Transverse colon (tissue), 4 donors: ENCODE data around the gene SCGB1C2. TPM values are rescaled to one million over a fixed set of nuclear protein-coding genes. Genes with fewer than 3 reads are reported as not detected.

Experiments used
- DNase-seq: peaks from one replicate; pipeline ENCODE4 v3.0.0-alpha.2; 2019
- H3K27ac ChIP-seq, 4 donors: fragments of 200-600 bp; sonication (generic); 2 replicates each; pipeline ENCODE4 v1.5.1; 2016 to 2018; ENCODE audit warnings: inconsistent platforms in 4 of 4
- H3K27me3 ChIP-seq: fragments of 200-600 bp; sonication (generic); 2 replicates; pipeline ENCODE4 v1.5.1; 2017; ENCODE audit warnings: inconsistent platforms
- H3K36me3 ChIP-seq, 4 donors: fragments of 200-600 bp; sonication (generic); 2 replicates each; pipeline ENCODE4 v1.5.1; 2017 to 2019; ENCODE audit warnings: inconsistent platforms in 4 of 4
- H3K4me1 ChIP-seq, 4 donors: fragments of 200-600 bp; sonication (generic); 2 replicates each; pipeline ENCODE4 v1.5.1; 2017 to 2020; ENCODE audit warnings: inconsistent platforms in 4 of 4
- H3K4me3 ChIP-seq, 4 donors: fragments of 200-600 bp; sonication (generic); 1 replicate in 1 of 4; 2 replicates in 3 of 4; pipeline versions ENCODE4 v1.5.1 to v1.6.1; 2017 to 2019; ENCODE audit warnings: inconsistent platforms in 4 of 4
- H3K9me3 ChIP-seq, 2 donors: fragments of 200-600 bp; sonication (generic); 2 replicates each; pipeline ENCODE4 v1.5.1; 2017 to 2019; ENCODE audit warnings: inconsistent platforms in 2 of 2
- CTCF ChIP-seq, 5 experiments: fragments of 200-600 bp in 3 of 5; fragments of 450-650 bp in 2 of 5; sonication (generic) in 3 of 5; IDR thresholded peaks; 1 replicate in 2 of 5; 2 replicates in 3 of 5; pipeline ENCODE4 v1.5.1; 2016 to 2017; ENCODE audit warnings: antibody characterized with exemption in 5 of 5, inconsistent platforms in 3 of 5, mild to moderate bottlenecking in 2 of 5, moderate library complexity in 1 of 5
- EP300 ChIP-seq: sonication (generic); formaldehyde crosslinking; IDR thresholded peaks from one replicate; pipeline ENCODE4 v1.6.1; 2017; ENCODE audit warnings: antibody characterized with exemption, low read depth
- POLR2A ChIP-seq: fragments of 450-650 bp; IDR thresholded peaks from one replicate; pipeline ENCODE4 v1.6.1; 2016; ENCODE audit warnings: antibody characterized with exemption, mild to moderate bottlenecking, moderate library complexity
- POLR2AphosphoS5 ChIP-seq, 3 donors: sonication (generic); formaldehyde crosslinking; IDR thresholded peaks; one replicate each; pipeline ENCODE4 v1.6.1; 2016; ENCODE audit warnings: antibody characterized with exemption in 3 of 3
- WGBS, 2 donors: methylation state at CpG; one replicate each; pipeline ENCODE4 v1.1.5; 2018; ENCODE audit warnings: low coverage in 1 of 2; 5-methylcytosine and 5-hydroxymethylcytosine counted together
- in situ Hi-C, 4 donors: fragments of 200-750 bp; cut with MboI; loops; one replicate each; pipeline versions ENCODE4 v1.15.0 to v1.15.1; 2017; ENCODE audit warnings: low sequenced_read_pairs in 3 of 4, low pct_ligation_motif_present in 1 of 4, low pct_unique_long_range_greater_than_20kb in 1 of 4
- intact Hi-C: fragments of 100-400 bp; cut with DNase I; formaldehyde crosslinking; loops from one replicate; pipeline ENCODE4 v1.15.1; 2023; ENCODE audit warnings: low total_unique reads
- total RNA-seq, 4 donors: library from RNA; depleted of rRNA; stranded (reverse); fragments of >200 nt; gene quantifications; one replicate each; pipeline ENCODE4 v1.1.0, GENCODE V29; 2016

SCGB1C2 gene
- total RNA-seq, 4 donors from 2014 or later, result not detected

- WGBS, 2 donors, result 92% methylated on average over 5 of the region's 6 CpGs; no CpG with 5 or more reads in 1 of the 2 donors
- in situ Hi-C loops (no loop called here), intact Hi-C loops (no loop called here)
- no peaks in the 10 kb centered on the region for H3K9me3 ChIP-seq
- H3K4me3 ChIP-seq, result no peak overlapping the region
- H3K27me3 ChIP-seq, result no peaks in the 10 kb centered on the region
- no peak for DNase-seq
- no peaks in the 10 kb centered on the region for H3K4me1 ChIP-seq
- H3K27ac ChIP-seq, result no peak overlapping the region
- H3K36me3 ChIP-seq, result no peaks in the 10 kb centered on the region
- no peak for TF ChIP-seq EP300
These were observed 32.8 kb downstream of the SCGB1C2 start for GRCh38 chr17:170130-170670.

- intact Hi-C loops, result no loop called here
- H3K4me1 ChIP-seq, result no peaks in the 10 kb centered on the region
- in situ Hi-C loops, result no loop called here
- H3K36me3 ChIP-seq, result no peaks in the 10 kb centered on the region
- peaks cover 9% of the 10 kb centered on the region for H3K27me3 ChIP-seq
- no peak overlapping the region for H3K27ac ChIP-seq
- 97 to 100% methylated on average over 2 to 10 of the region's 13 CpGs for WGBS, 2 donors
- TF ChIP-seq POLR2AphosphoS5 (IDR thresholded peaks at IDR 0.05), result no peak
- no peak for TF ChIP-seq POLR2A
- TF ChIP-seq EP300, result no peak
- TF ChIP-seq CTCF (IDR thresholded peaks at IDR 0.05), result no peak
- DNase-seq, result no peak
- H3K9me3 ChIP-seq, result no peaks in the 10 kb centered on the region
- H3K4me3 ChIP-seq, result no peak overlapping the region
These were observed 34.5 kb downstream of the SCGB1C2 start for GRCh38 chr17:171871-172270.

DNA sequence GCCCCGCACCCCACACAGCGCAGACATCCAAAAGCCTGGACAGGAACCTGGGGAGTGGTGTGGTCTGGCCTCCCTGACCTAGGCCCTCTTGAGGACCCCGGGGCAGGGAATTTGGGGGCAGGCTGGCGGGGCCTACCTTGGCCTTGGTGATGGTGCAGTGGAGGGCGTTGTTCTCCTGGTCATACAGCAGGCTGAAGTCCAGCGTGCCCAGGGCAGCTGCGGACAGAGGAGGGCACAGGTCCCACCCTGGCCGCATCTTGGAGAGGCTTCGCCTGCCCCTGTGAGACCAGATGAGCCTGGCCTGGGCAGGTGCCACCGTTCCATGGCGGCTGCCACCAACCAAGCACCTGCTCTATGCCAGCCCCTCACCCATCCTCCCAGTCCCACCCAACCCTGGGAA, 35.0 kb downstream of the SCGB1C2 start:
- in situ Hi-C loops (no loop called here), intact Hi-C loops (no loop called here)
- no peaks in the 10 kb centered on the region for H3K36me3 ChIP-seq
- no peak overlapping the region for H3K27ac ChIP-seq
- H3K4me1 ChIP-seq, result no peaks in the 10 kb centered on the region
- peaks cover 14% of the 10 kb centered on the region for H3K27me3 ChIP-seq
- 80 to 81% methylated on average over 2 to 11 of the region's 11 CpGs for WGBS, 2 donors
- H3K9me3 ChIP-seq, result no peaks in the 10 kb centered on the region
- no peak overlapping the region for H3K4me3 ChIP-seq
- DNase-seq, result no peak
- TF ChIP-seq EP300 (no peak), CTCF (IDR thresholded peaks at IDR 0.05) (no peak), POLR2AphosphoS5 (IDR thresholded peaks at IDR 0.05) (no peak), POLR2A (no peak)

GRCh38 chr17:173166-173911, 36.0 kb downstream of the SCGB1C2 start:
- WGBS, 2 donors, result 83% methylated on average over 10 of the region's 10 CpGs; no CpG with 5 or more reads in 1 of the 2 donors
- in situ Hi-C loops (no loop called here), intact Hi-C loops (no loop called here)
- Histone ChIP-seq H3K4me1 (no peaks in the 10 kb centered on the region), H3K27ac (no peak overlapping the region), H3K36me3 (no peaks in the 10 kb centered on the region), H3K4me3 (no peak overlapping the region), H3K9me3 (no peaks in the 10 kb centered on the region), H3K27me3 (peaks cover 21% of the 10 kb centered on the region)
- TF ChIP-seq POLR2A (no peak), EP300 (no peak), CTCF (IDR thresholded peaks at IDR 0.05) (no peak), POLR2AphosphoS5 (IDR thresholded peaks at IDR 0.05) (no peak)
- no peak for DNase-seq
